OCI-LY7 (cell line): ENCODE data around the gene KLHDC8B. TPM values are rescaled to one million over a fixed set of nuclear protein-coding genes. Genes with fewer than 3 reads are reported as not detected.

ENCODE experiments used
- BruUV-seq: library from RNA; stranded (reverse); fragments of 400-500 nt; replicated peaks from 2 replicates; lab custom pipeline; 2021; lab: Mats Ljungman, UMichigan
- CTCF ChIA-PET: fragments of 300-600 bp; sonication (Branson Sonifier 250); formaldehyde crosslinking; loops from one replicate; lab custom pipeline; 2022; ENCODE audit warnings: antibody characterized with exemption; ENCODE audit not compliant: unreplicated experiment; lab: Charles Lee
- POLR2A ChIA-PET: fragments of 300-600 bp; sonication (Branson Sonifier 250); formaldehyde crosslinking; loops from one replicate; lab custom pipeline; 2022; ENCODE audit warnings: antibody characterized with exemption; lab: Charles Lee
- DNase-seq: peaks from one replicate; pipeline ENCODE4 v3.0.0-alpha.2; 2015; ENCODE audit warnings: low spot score
- H2AFZ ChIP-seq: fragments of 200-600 bp; sonication (generic), shearing (Covaris generic); 2 replicates; pipeline ENCODE4 v1.6.1; 2014; ENCODE audit warnings: mild to moderate bottlenecking, antibody characterized with exemption, low read length, moderate library complexity
- H3K27ac ChIP-seq: fragments of 200-600 bp; sonication (generic); 2 replicates; pipeline ENCODE4 v1.5.1; 2014; ENCODE audit warnings: mixed run types, low read depth, mild to moderate bottlenecking, moderate library complexity, low read length, inconsistent platforms; ENCODE audit not compliant: poor library complexity, severe bottlenecking
- H3K36me3 ChIP-seq: fragments of 200-600 bp; sonication (generic); 2 replicates; pipeline ENCODE4 v1.6.1; 2014; ENCODE audit warnings: mild to moderate bottlenecking, antibody characterized with exemption, low read length, moderate library complexity, mixed read lengths; ENCODE audit not compliant: insufficient read depth
- H3K4me1 ChIP-seq: fragments of 200-600 bp; sonication (generic); 2 replicates; pipeline ENCODE4 v1.5.1; 2014; ENCODE audit warnings: mild to moderate bottlenecking, low read length; ENCODE audit not compliant: insufficient read depth, poor library complexity, severe bottlenecking
- H3K4me2 ChIP-seq: fragments of 200-600 bp; sonication (generic); 2 replicates; pipeline ENCODE4 v1.6.1; 2014; ENCODE audit warnings: mild to moderate bottlenecking, low read length
- H3K4me3 ChIP-seq: fragments of 200-600 bp; sonication (generic); 2 replicates; pipeline ENCODE4 v1.5.1; 2014; ENCODE audit warnings: mild to moderate bottlenecking, low read depth, low read length; ENCODE audit not compliant: poor library complexity, severe bottlenecking
- H3K79me2 ChIP-seq: fragments of 200-600 bp; sonication (generic); 2 replicates; pipeline ENCODE4 v1.6.1; 2016; ENCODE audit warnings: low read depth, mild to moderate bottlenecking, low read length, moderate library complexity, mixed read lengths; ENCODE audit not compliant: insufficient read depth
- H3K9me2 ChIP-seq: fragments of 200-600 bp; sonication (generic); 2 replicates; pipeline ENCODE4 v1.6.1; 2016; ENCODE audit warnings: mild to moderate bottlenecking, low read length, mixed read lengths; ENCODE audit not compliant: insufficient read depth
- H3K9me3 ChIP-seq: fragments of 200-600 bp; sonication (generic); 2 replicates; pipeline ENCODE4 v1.6.1; 2014; ENCODE audit warnings: mild to moderate bottlenecking, mixed run types, low read length, mixed read lengths
- H4K20me1 ChIP-seq: fragments of 200-600 bp; sonication (generic); 2 replicates; pipeline ENCODE4 v1.6.1; 2014; ENCODE audit warnings: mild to moderate bottlenecking, antibody characterized with exemption, low read length, moderate library complexity, mixed read lengths; ENCODE audit not compliant: insufficient read depth
- CTCF ChIP-seq: fragments of 200-600 bp; sonication (generic); conservative IDR thresholded peaks from 2 replicates; pipeline ENCODE4 v1.5.1; 2014; ENCODE audit warnings: mild to moderate bottlenecking, antibody characterized with exemption, low read length, moderate library complexity, mixed read lengths
- EZH2phosphoT487 ChIP-seq: fragments of 200-600 bp; sonication (generic); IDR thresholded peaks from 2 replicates; pipeline ENCODE4 v1.6.1; 2018; ENCODE audit warnings: low read depth, borderline replicate concordance, mild to moderate bottlenecking, mixed run types, antibody characterized with exemption, low read length, moderate library complexity, mixed read lengths
- intact Hi-C: fragments of 100-400 bp; cut with micrococcal nuclease; formaldehyde crosslinking; loops from one replicate; pipeline ENCODE4 v1.10.0; 2022; ENCODE audit not compliant: unreplicated experiment
- total RNA-seq, 2 experiments: library from RNA; depleted of rRNA in 1 of 2; stranded (reverse); fragments of >200 nt in 1 of 2; shearing (Covaris generic) in 1 of 2; gene quantifications; 2 replicates each; pipeline ENCODE4 v1.2.3, GENCODE V29; 2014 to 2022

Gene KLHDC8B
- total RNA-seq, 2 experiments from 2014 or later, result 0.69 to 0.91 TPM

DNA sequence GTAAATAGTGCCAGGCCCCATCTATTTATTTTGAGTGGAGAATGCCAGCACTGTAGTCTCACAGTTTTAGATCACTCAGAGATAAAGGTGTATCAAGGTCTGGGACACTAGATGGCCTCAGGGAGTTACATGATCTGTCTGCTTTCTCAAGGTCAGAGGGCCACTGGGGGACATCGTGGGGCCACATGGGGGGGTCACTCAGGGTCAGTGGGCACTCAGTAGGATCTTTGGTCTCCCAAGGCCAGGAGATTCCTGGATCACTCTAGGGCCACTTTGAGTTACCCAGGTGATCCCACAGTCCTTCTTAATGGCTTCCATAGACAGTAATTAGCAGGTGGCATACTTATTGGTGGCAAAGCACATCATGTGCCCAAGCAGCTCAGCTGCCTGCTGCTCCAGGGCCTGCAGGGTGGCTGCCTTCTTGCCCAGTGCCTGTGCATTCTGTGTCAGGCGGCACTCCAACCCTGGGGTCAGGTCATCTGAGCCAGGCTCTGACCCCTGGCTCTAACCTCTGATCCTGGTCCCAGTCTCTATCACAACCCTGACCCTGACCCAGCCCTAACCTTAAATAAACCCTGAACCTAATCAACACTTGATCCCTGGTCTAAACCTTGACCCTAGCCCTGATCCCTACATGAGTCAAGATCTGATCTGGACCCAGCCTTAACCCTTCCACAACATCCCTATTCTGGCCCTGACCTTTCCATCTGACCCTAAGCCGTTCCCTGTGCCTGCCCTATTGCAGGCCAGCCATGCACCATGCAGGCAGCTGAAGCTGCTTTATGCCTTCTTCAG is 36.7 kb upstream of the KLHDC8B start:
- BruUV-seq, result no TSS peak
- Histone ChIP-seq H3K9me3 (no peaks in the 10 kb centered on the region), H3K4me3 (no peak overlapping the region), H3K27ac (no peak overlapping the region), H3K9me2 (no peaks in the 10 kb centered on the region), H3K4me1 (no peaks in the 10 kb centered on the region), H4K20me1 (no peaks in the 10 kb centered on the region), H2AFZ (no peak overlapping the region), H3K4me2 (no peak overlapping the region), H3K79me2 (no peaks in the 10 kb centered on the region), H3K36me3 (no peaks in the 10 kb centered on the region)
- ChIA-PET CTCF (no interaction called here), POLR2A (interaction anchor here (0.6 kb wide), 2 partner anchors 16 to 48 kb away, joined by 5 to 6 read pairs; no protein-coding TSS in a partner anchor)
- intact Hi-C loops, result no loop called here
- no peak for DNase-seq
- TF ChIP-seq CTCF, result peak; percentile 41; the same call in 1 of the 2 replicates
- no peak for TF ChIP-seq EZH2phosphoT487

DNA sequence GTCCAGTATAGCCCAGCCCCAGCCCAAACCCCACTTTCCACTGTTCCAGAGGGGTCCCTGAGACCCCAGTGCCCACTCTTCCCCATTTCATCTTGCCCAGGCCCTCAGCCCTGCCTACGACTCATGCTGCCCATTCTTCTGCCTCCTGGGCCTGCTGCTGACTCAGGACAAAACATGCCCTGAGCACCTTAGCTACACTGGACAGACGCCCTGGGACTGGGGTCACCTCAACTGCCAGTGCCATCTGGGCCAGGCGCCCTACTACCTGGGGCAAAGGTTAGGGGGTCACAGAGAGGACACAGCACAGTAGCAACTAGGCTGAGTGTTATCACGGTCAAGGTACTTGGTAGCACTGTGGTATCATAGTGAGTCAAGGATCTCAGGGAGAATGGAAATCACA is 35.9 kb upstream of the KLHDC8B start:
- intact Hi-C loops, result no loop called here
- ChIA-PET POLR2A (no interaction called here), CTCF (no interaction called here)
- BruUV-seq, result no TSS peak
- no peaks in the 10 kb centered on the region for H4K20me1 ChIP-seq
- H3K4me3 ChIP-seq, result no peak overlapping the region
- no peaks in the 10 kb centered on the region for H3K36me3 ChIP-seq
- no peaks in the 10 kb centered on the region for H3K79me2 ChIP-seq
- no peak for TF ChIP-seq EZH2phosphoT487
- no peak for TF ChIP-seq CTCF
- H3K9me2 ChIP-seq, result no peaks in the 10 kb centered on the region
- no peaks in the 10 kb centered on the region for H3K4me1 ChIP-seq
- no peak overlapping the region for H3K4me2 ChIP-seq
- no peak overlapping the region for H3K27ac ChIP-seq
- H3K9me3 ChIP-seq, result no peaks in the 10 kb centered on the region
- H2AFZ ChIP-seq, result no peak overlapping the region
- no peak for DNase-seq

- Histone ChIP-seq H4K20me1 (no peaks in the 10 kb centered on the region), H3K4me2 (no peak overlapping the region), H3K27ac (no peak overlapping the region), H3K4me1 (no peaks in the 10 kb centered on the region), H3K79me2 (no peaks in the 10 kb centered on the region), H2AFZ (no peak overlapping the region), H3K9me2 (no peaks in the 10 kb centered on the region), H3K9me3 (no peaks in the 10 kb centered on the region), H3K4me3 (no peak overlapping the region), H3K36me3 (no peaks in the 10 kb centered on the region)
- CTCF ChIA-PET, result no interaction called here
- DNase-seq, result no peak
- TF ChIP-seq CTCF (no peak), EZH2phosphoT487 (no peak)
- BruUV-seq, result no TSS peak
- POLR2A ChIA-PET, result no interaction called here
- intact Hi-C loops, result no loop called here
These were observed 31.3 kb upstream of the KLHDC8B start for GRCh38 chr3:49140080-49140479.
